OCI-LY1 (cell line): ENCODE results near the gene SLC37A1.
A peak's percentile ranks its signal among the peaks of the same experiment; 100 is the strongest.

Source experiments
- H2AFZ ChIP-seq: fragments of 200-600 bp; sonication (generic), shearing (Covaris generic); 2 replicates; pipeline ENCODE4 v1.6.0; 2014; ENCODE audit warnings: antibody characterized with exemption, mild to moderate bottlenecking, low read length
- H3F3A ChIP-seq: fragments of 200-600 bp; sonication (generic), shearing (Covaris generic); 2 replicates; pipeline ENCODE4 v1.6.0; 2014; ENCODE audit warnings: mild to moderate bottlenecking, antibody characterized with exemption, low read length, moderate library complexity; ENCODE audit not compliant: insufficient read depth
- H3K27ac ChIP-seq: fragments of 200-600 bp; sonication (generic); 2 replicates; pipeline ENCODE4 v1.5.1; 2014; ENCODE audit warnings: low read length, mixed run types, mild to moderate bottlenecking, low read depth; ENCODE audit not compliant: poor library complexity, severe bottlenecking
- H3K27me3 ChIP-seq: fragments of 200-600 bp; sonication (generic); 2 replicates; pipeline ENCODE4 v1.6.0; 2014; ENCODE audit warnings: antibody characterized with exemption, mild to moderate bottlenecking, low read length, moderate library complexity; ENCODE audit not compliant: insufficient read depth
- H3K36me3 ChIP-seq: fragments of 200-600 bp; sonication (generic); 2 replicates; pipeline ENCODE4 v1.6.1; 2014; ENCODE audit warnings: mild to moderate bottlenecking, antibody characterized with exemption, low read length, moderate library complexity, mixed read lengths; ENCODE audit not compliant: insufficient read depth
- H3K4me1 ChIP-seq: fragments of 200-600 bp; sonication (generic); 2 replicates; pipeline ENCODE4 v1.5.1; 2014; ENCODE audit warnings: mild to moderate bottlenecking, low read length, moderate library complexity; ENCODE audit not compliant: insufficient read depth, severe bottlenecking
- H3K4me2 ChIP-seq: fragments of 200-600 bp; sonication (generic), shearing (Covaris generic); 2 replicates; pipeline ENCODE4 v1.6.1; 2014; ENCODE audit warnings: low read length
- H3K4me3 ChIP-seq: fragments of 200-600 bp; sonication (generic); 2 replicates; pipeline ENCODE4 v1.5.1; 2014; ENCODE audit warnings: low read length, low read depth, mild to moderate bottlenecking, mixed read lengths; ENCODE audit not compliant: poor library complexity, severe bottlenecking
- H3K79me2 ChIP-seq: fragments of 200-600 bp; shearing (Covaris generic); 2 replicates; pipeline ENCODE4 v1.6.1; 2016; ENCODE audit warnings: mixed run types, low read length, mixed read lengths; ENCODE audit not compliant: insufficient read depth
- H3K9ac ChIP-seq: fragments of 200-600 bp; sonication (generic), shearing (Covaris generic); 2 replicates; pipeline ENCODE4 v1.6.1; 2014; ENCODE audit warnings: mild to moderate bottlenecking, low read length, mixed read lengths
- H3K9me2 ChIP-seq: fragments of 200-600 bp; sonication (generic), shearing (Covaris generic); 2 replicates; pipeline ENCODE4 v1.6.1; 2014; ENCODE audit warnings: low read depth, mild to moderate bottlenecking, low read length, mixed read lengths
- H3K9me3 ChIP-seq: fragments of 200-600 bp; shearing (Covaris generic); 2 replicates; pipeline ENCODE4 v1.6.1; 2014; ENCODE audit warnings: low read length, mixed read lengths
- H4K20me1 ChIP-seq: fragments of 200-600 bp; sonication (generic), shearing (Covaris generic); 2 replicates; pipeline ENCODE4 v1.6.0; 2016; ENCODE audit warnings: mild to moderate bottlenecking, low read length; ENCODE audit not compliant: insufficient read depth
- EZH2 ChIP-seq: fragments of 200-600 bp; sonication (generic), shearing (Covaris generic); IDR thresholded peaks from 2 replicates; pipeline ENCODE4 v1.8.0; 2017; ENCODE audit warnings: borderline replicate concordance, mixed run types, mild to moderate bottlenecking, antibody characterized with exemption, low read length, moderate library complexity, mixed read lengths
- TF ChIP-seq, protein P1 (sequence below): fragments of 200-600 bp; sonication (generic), shearing (Covaris generic); IDR thresholded peaks from 2 replicates; pipeline ENCODE4 v1.5.1; 2017; ENCODE audit warnings: mild to moderate bottlenecking, antibody characterized with exemption, low read length, moderate library complexity, mixed read lengths

SLC37A1 gene

DNA sequence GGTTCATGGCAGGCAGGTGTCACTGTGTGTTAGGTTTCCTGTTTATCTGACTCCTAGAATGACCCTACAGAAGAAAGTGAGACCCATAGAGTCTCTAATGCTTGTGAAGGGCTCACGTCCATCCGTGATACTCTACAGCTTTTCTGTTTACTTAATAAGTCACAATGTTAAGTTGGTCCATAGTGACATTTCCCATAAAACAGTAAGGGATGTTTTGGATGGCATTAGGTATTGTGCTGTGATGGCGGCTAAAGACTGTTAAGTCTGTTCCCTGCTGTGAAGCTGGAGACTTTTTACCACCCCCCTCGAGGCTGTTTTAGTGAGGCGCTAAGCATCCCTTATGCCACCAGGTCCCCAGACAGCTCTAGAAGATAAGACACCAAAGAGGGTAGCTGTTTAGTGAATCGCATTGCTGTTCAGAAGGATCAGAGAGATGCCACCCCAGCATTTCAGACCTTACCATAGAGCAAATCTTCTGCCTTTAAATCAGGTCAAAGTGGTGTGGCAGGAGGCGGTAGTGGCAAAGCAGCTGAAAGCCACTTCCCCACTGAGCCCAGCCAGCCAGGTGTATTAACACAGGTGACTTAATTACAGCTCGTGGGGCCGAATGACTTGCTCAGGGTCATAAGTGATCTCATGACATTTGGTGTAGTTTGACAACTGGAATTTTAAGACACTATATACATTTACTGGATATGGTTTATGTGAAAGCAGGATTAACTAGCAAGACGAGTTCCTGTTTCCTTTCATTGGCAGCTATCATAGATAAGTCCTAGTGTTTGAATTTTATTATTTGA, 25.0 kb downstream of the SLC37A1 start:
- no peaks in the 10 kb centered on the region for H4K20me1 ChIP-seq
- peak overlapping the region; percentile 98 for H3K27ac ChIP-seq
- H2AFZ ChIP-seq = no peak overlapping the region
- H3K36me3 ChIP-seq = peaks cover 4% of the 10 kb centered on the region; the same call in 1 of the 2 replicates
- H3K79me2 ChIP-seq = 0 out of 2 replicates have a peak, but pooled peaks cover under 1% of the 10 kb centered on the region
- H3K27me3 ChIP-seq = no peaks in the 10 kb centered on the region
- H3K9me3 ChIP-seq = no peaks in the 10 kb centered on the region
- no peak overlapping the region; the same call in 1 of the 2 replicates for H3K9ac ChIP-seq
- peak overlapping the region; percentile 10; the same call in 1 of the 2 replicates for H3K4me2 ChIP-seq
- no peaks in the 10 kb centered on the region for H3K9me2 ChIP-seq
- no peak overlapping the region for H3K4me3 ChIP-seq
- no peaks in the 10 kb centered on the region for H3F3A ChIP-seq
- peaks cover 54% of the 10 kb centered on the region for H3K4me1 ChIP-seq
- TF ChIP-seq, protein P1, sequence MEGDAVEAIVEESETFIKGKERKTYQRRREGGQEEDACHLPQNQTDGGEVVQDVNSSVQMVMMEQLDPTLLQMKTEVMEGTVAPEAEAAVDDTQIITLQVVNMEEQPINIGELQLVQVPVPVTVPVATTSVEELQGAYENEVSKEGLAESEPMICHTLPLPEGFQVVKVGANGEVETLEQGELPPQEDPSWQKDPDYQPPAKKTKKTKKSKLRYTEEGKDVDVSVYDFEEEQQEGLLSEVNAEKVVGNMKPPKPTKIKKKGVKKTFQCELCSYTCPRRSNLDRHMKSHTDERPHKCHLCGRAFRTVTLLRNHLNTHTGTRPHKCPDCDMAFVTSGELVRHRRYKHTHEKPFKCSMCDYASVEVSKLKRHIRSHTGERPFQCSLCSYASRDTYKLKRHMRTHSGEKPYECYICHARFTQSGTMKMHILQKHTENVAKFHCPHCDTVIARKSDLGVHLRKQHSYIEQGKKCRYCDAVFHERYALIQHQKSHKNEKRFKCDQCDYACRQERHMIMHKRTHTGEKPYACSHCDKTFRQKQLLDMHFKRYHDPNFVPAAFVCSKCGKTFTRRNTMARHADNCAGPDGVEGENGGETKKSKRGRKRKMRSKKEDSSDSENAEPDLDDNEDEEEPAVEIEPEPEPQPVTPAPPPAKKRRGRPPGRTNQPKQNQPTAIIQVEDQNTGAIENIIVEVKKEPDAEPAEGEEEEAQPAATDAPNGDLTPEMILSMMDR = no peak; the same call in 1 of the 2 replicates
- no peak for TF ChIP-seq EZH2

DNA sequence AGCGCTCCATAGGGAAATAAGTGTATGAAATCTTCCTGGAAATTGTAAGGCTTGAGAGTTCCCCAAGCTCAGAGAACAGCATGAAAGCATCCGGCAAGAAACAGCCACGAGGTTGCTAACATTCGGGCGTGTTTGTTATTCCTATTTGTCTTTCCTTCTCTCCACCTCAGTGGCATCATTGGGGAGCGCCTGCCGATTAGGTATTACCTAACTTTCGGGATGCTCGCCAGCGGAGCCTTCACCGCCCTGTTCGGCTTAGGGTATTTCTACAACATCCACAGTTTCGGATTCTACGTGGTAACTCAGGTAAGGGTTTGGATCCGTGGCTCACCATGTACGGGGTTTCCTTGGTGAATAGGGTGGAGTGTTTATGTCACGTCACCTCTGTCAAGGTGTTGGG, 25.7 kb downstream of the SLC37A1 start:
- TF ChIP-seq, protein P1 = no peak
- no peak for TF ChIP-seq EZH2
- no peaks in the 10 kb centered on the region for H3K27me3 ChIP-seq
- no peaks in the 10 kb centered on the region for H4K20me1 ChIP-seq
- H3K9me2 ChIP-seq = no peaks in the 10 kb centered on the region
- no peak overlapping the region for H3K4me3 ChIP-seq
- no peak overlapping the region for H3K9ac ChIP-seq
- H2AFZ ChIP-seq = no peak overlapping the region
- H3K4me2 ChIP-seq = no peak overlapping the region
- no peaks in the 10 kb centered on the region for H3K79me2 ChIP-seq
- H3K36me3 ChIP-seq = peaks cover 4% of the 10 kb centered on the region; the same call in 1 of the 2 replicates
- no peaks in the 10 kb centered on the region for H3K9me3 ChIP-seq
- no peak overlapping the region for H3K27ac ChIP-seq
- H3K4me1 ChIP-seq = peaks cover 47% of the 10 kb centered on the region
- no peaks in the 10 kb centered on the region for H3F3A ChIP-seq

DNA sequence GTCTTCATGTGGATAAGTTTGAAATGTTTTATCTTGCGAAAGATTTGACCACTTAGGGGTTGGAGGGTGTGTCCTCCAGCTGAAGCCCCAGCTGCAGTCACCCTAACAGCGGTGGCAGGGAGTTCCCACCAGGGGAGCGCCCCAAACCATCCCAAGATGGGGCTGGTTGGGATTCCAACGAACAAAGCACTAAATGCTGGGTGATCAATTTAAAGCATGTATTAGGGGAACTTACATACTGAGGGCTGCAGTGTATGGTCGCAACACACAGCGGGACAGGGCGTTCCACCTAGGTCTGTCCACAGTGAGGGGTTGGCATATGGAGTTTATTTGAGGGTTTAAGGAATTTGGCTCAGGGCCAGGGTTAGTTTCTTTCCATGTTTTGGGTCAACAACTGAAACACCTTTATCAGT, 26.3 kb downstream of the SLC37A1 start:
- Histone ChIP-seq H3K9ac (no peak overlapping the region), H3K4me3 (no peak overlapping the region), H3K36me3 (peaks cover 4% of the 10 kb centered on the region; the same call in 1 of the 2 replicates), H3K9me2 (no peaks in the 10 kb centered on the region), H3K4me1 (peaks cover 45% of the 10 kb centered on the region), H2AFZ (no peak overlapping the region), H3K79me2 (no peaks in the 10 kb centered on the region), H3K27ac (no peak overlapping the region), H3K27me3 (no peaks in the 10 kb centered on the region), H3F3A (no peaks in the 10 kb centered on the region), H3K9me3 (no peaks in the 10 kb centered on the region), H3K4me2 (no peak overlapping the region), H4K20me1 (no peaks in the 10 kb centered on the region)
- TF ChIP-seq EZH2 = no peak
- TF ChIP-seq, protein P1 = peak; percentile 22; the same call in 1 of the 2 replicates
